ENCODE results near the gene DNAJC18. TPM values are rescaled to one million over a fixed set of nuclear protein-coding genes. Genes with fewer than 3 reads are reported as not detected.
A peak's percentile ranks its signal among the peaks of the same experiment; 100 is the strongest.

DNAJC18 gene
- total and polyA plus RNA-seq, 7 experiments from 2014 or later: 2.2 to 9.7 (median 4.9) TPM

DNA sequence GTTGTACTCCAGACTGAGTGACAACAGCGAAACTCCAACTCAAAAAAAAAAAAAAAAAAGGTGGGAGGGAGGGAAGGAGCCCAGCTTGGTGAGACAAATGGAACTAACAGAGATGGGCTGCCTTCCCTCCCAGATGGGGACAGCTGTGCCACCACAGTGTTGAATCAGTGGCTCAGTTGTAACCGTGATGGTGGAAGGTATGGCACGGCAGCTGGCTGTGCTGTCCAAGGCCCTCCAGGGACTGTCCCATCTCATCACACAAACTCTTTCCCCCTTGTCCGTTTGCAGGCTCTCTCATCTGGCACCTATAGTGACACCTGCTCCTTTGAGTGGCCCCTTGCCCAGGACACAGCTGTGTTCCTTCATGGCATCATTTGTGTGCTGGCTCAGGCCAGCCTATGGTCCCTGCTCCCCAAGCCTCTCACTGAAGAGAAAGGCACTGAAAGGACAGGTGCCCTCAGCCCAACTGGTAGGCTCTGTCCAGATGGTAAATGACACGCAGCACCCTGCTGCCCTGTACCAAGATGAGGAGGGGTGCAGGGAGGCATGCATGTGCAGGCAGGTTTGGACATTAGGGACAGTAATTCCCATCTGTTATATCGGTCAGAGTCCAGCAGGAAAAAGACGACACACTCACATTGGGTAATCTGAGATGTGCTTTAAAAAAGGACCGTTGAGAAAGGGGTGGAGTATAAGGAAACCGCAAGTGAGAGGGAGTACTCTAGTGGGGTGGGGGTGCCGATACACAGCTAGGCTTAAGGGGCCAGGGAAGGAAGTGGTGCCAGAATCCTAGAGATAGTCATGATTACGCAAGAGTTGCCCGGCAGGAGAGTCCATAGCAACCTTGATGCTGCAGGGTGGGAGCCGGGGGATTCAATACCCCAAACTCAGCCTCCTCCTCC, 35.8 kb upstream of the DNAJC18 start:
- peak overlapping the region; percentile 42 for H3K4me3 ChIP-seq (ENCODE audit: low read length)
- peak overlapping the region; percentile 64 for H3K27ac ChIP-seq (ENCODE audit: low read depth, low read length)

DNA sequence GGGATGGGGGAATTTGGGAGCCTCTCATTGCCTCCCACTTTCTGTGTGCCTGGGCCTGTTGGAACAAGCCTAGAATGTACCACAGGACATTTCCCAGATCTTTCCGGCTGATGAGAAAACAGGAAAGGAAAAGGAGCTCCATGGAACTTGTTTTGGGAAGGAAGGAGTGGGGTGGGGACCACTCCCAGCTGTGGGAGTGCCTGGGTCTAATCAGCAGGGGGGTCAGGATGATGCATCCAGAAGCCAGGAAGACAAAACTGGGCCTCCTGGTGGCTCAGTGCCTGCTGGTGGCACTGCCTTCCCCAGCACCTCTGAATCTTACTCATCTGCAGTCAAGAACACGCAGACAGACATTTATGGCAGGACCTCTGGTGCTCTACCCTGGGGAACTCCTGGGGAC, 34.2 kb upstream of the DNAJC18 start:
- ATAC-seq (no peak), DNase-seq (no peak)
- H3K36me3 Mint-ChIP-seq: peaks cover 0 to 22% (median 16%) of the 10 kb centered on the region in 5 donors
- peak overlapping the region; percentile 63 to 98 (median 87) for H3K27ac Mint-ChIP-seq
- Histone ChIP-seq H3K4me3 (ENCODE audit: low read length) (no peak overlapping the region), H3K27me3 (ENCODE audit: control insufficient read depth in 2 of 2, insufficient read depth in 2 of 2, low read length in 2 of 2) (no peaks in the 10 kb centered on the region), H3K27ac (ENCODE audit: low read depth, low read length) (peak overlapping the region; percentile 64), H3K36me3 (ENCODE audit: control insufficient read depth in 2 of 3, insufficient read depth in 3 of 3, low read length in 3 of 3) (peaks cover 0 to 28% (median 11%) of the 10 kb centered on the region in 3 experiments), H3K9me3 (ENCODE audit: control insufficient read depth in 2 of 3, low read length in 3 of 3) (no peaks in the 10 kb centered on the region), H3K4me1 (ENCODE audit: control insufficient read depth in 2 of 2, insufficient read depth in 2 of 2, low read length in 2 of 2) (peaks cover 37 to 81% of the 10 kb centered on the region in 2 donors)
- H3K4me1 Mint-ChIP-seq: peaks cover 62 to 98% (median 88%) of the 10 kb centered on the region in 7 donors
- intact Hi-C loops (cut with micrococcal nuclease): loop anchor here (2.0 to 5.0 kb wide), 2 partner anchors 15 to 39 kb away; no protein-coding TSS in a partner anchor
- CTCF ChIA-PET: interaction anchor here (0.6 to 1.5 kb wide), 3 partner anchors 9 to 51 kb away, joined by 4 to 5 read pairs (median 4); partner anchors contain the start of gene STING1
- POLR2A ChIA-PET: interaction anchor here (0.8 to 8.4 kb wide), 8 partner anchors 9 to 55 kb away, joined by 3 to 83 read pairs (median 6); partner anchors contain the start of genes DNAJC18, ECSCR and STING1
- no peaks in the 10 kb centered on the region for H3K9me3 Mint-ChIP-seq
- H3K4me3 Mint-ChIP-seq: peak overlapping the region in 5 of 10 donors; percentile 12 to 97 (median 27)
- H3K27me3 Mint-ChIP-seq: no peaks in the 10 kb centered on the region

More for the DNA sequence above, 35.8 kb upstream of the DNAJC18 start:
- peaks cover 37 to 76% of the 10 kb centered on the region in 2 donors for H3K4me1 ChIP-seq (ENCODE audit: control insufficient read depth in 2 of 2, insufficient read depth in 2 of 2, low read length in 2 of 2)
- POLR2A ChIA-PET: interaction anchor here (0.6 to 8.4 kb wide), 10 partner anchors 7 to 42 kb away, joined by 4 to 83 read pairs (median 4); partner anchors contain the start of genes DNAJC18, ECSCR and STING1
- no peaks in the 10 kb centered on the region for H3K27me3 ChIP-seq (ENCODE audit: control insufficient read depth in 2 of 2, insufficient read depth in 2 of 2, low read length in 2 of 2)
- CTCF ChIA-PET: interaction anchor here (0.6 to 2.1 kb wide), 4 partner anchors 35 to 300 kb away, joined by 3 to 7 read pairs (median 4); no protein-coding TSS in a partner anchor
- Mint-ChIP-seq H3K9me3 (no peaks in the 10 kb centered on the region), H3K4me1 (peaks cover 60 to 92% (median 80%) of the 10 kb centered on the region in 7 donors), H3K4me3 (peak overlapping the region; percentile 49 to 97 (median 68)), H3K36me3 (peaks cover 0 to 29% (median 20%) of the 10 kb centered on the region in 5 donors), H3K27ac (peak overlapping the region; percentile 30 to 98 (median 88)), H3K27me3 (no peaks in the 10 kb centered on the region)
- no peaks in the 10 kb centered on the region for H3K9me3 ChIP-seq (ENCODE audit: control insufficient read depth in 2 of 3, low read length in 3 of 3)
- DNase-seq: peak in 4 of 9 donors; percentile 40 to 48 (median 44)
- intact Hi-C loops (cut with micrococcal nuclease): loop anchor here (1.0 to 5.0 kb wide), 4 partner anchors 7 to 52 kb away; partner anchors contain the start of genes DNAJC18 (in 1 of the 2) and STING1 (in 1 of the 2)
- H3K36me3 ChIP-seq (ENCODE audit: control insufficient read depth in 2 of 3, insufficient read depth in 3 of 3, low read length in 3 of 3): peaks cover 4 to 35% (median 12%) of the 10 kb centered on the region in 3 experiments
- peak; percentile 74 for ATAC-seq

DNA sequence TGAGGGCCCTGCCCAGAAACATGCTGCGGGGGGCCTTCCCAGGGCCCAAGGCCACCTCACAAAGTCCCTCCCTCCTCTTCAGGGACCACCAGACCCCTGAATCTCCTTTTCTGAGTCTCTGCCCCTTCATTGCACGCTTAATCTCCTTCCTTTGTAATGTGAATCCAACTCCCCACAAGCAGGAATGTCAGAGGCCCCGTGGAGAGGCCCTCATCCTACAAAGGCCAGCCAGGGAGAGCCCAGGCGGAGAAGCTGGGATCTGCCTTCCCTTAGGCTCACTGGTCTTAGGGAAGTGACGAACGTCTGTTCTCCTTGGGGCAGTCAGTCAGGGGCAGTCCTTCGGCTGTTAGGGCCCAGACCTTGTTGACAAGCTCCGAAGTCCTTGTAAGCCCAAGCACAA, 33.8 kb upstream of the DNAJC18 start:
- DNase-seq (no peak), ATAC-seq (no peak)
- intact Hi-C loops (cut with micrococcal nuclease): loop anchor here (2.0 to 5.0 kb wide), 2 partner anchors 14 to 39 kb away; no protein-coding TSS in a partner anchor
- Mint-ChIP-seq H3K27me3 (no peaks in the 10 kb centered on the region), H3K4me1 (peaks cover 65 to 98% (median 88%) of the 10 kb centered on the region in 7 donors), H3K27ac (peak overlapping the region; percentile 63 to 98 (median 87)), H3K9me3 (no peaks in the 10 kb centered on the region), H3K4me3 (peak overlapping the region in 6 of 10 donors; percentile 7 to 97 (median 54)), H3K36me3 (peaks cover 0 to 21% (median 13%) of the 10 kb centered on the region in 5 donors)
- peak overlapping the region; percentile 64 for H3K27ac ChIP-seq (ENCODE audit: low read depth, low read length)
- peaks cover 34 to 80% of the 10 kb centered on the region in 2 donors for H3K4me1 ChIP-seq (ENCODE audit: control insufficient read depth in 2 of 2, insufficient read depth in 2 of 2, low read length in 2 of 2)
- POLR2A ChIA-PET: interaction anchor here (1.4 to 8.4 kb wide), 6 partner anchors 9 to 54 kb away, joined by 4 to 83 read pairs (median 10); partner anchors contain the start of genes DNAJC18, ECSCR and STING1
- no peaks in the 10 kb centered on the region for H3K27me3 ChIP-seq (ENCODE audit: control insufficient read depth in 2 of 2, insufficient read depth in 2 of 2, low read length in 2 of 2)
- H3K4me3 ChIP-seq (ENCODE audit: low read length): no peak overlapping the region
- no peaks in the 10 kb centered on the region for H3K9me3 ChIP-seq (ENCODE audit: control insufficient read depth in 2 of 3, low read length in 3 of 3)
- CTCF ChIA-PET: interaction anchor here (0.8 to 1.5 kb wide), 3 partner anchors 39 to 51 kb away, joined by 3 to 5 read pairs (median 4); no protein-coding TSS in a partner anchor
- peaks cover 0 to 23% (median 10%) of the 10 kb centered on the region in 3 experiments for H3K36me3 ChIP-seq (ENCODE audit: control insufficient read depth in 2 of 3, insufficient read depth in 3 of 3, low read length in 3 of 3)

GRCh38 chr5:139472386-139473030, 33.2 kb upstream of the DNAJC18 start:
- ATAC-seq: no peak
- Mint-ChIP-seq H3K9me3 (no peaks in the 10 kb centered on the region), H3K27ac (peak overlapping the region; percentile 63 to 98 (median 91)), H3K36me3 (peaks cover 0 to 17% (median 11%) of the 10 kb centered on the region in 5 donors), H3K4me3 (peak overlapping the region; percentile 58 to 97 (median 88)), H3K27me3 (no peaks in the 10 kb centered on the region), H3K4me1 (peaks cover 65 to 92% (median 82%) of the 10 kb centered on the region in 7 donors)
- Histone ChIP-seq H3K4me1 (ENCODE audit: control insufficient read depth in 2 of 2, insufficient read depth in 2 of 2, low read length in 2 of 2) (peaks cover 34 to 80% of the 10 kb centered on the region in 2 donors), H3K27me3 (ENCODE audit: control insufficient read depth in 2 of 2, insufficient read depth in 2 of 2, low read length in 2 of 2) (no peaks in the 10 kb centered on the region), H3K4me3 (ENCODE audit: low read length) (no peak overlapping the region), H3K9me3 (ENCODE audit: control insufficient read depth in 2 of 3, low read length in 3 of 3) (no peaks in the 10 kb centered on the region), H3K36me3 (ENCODE audit: control insufficient read depth in 2 of 3, insufficient read depth in 3 of 3, low read length in 3 of 3) (peaks cover 0 to 17% (median 4%) of the 10 kb centered on the region in 3 experiments), H3K27ac (ENCODE audit: low read depth, low read length) (peak overlapping the region; percentile 64)
- no peak for DNase-seq
- intact Hi-C loops (cut with micrococcal nuclease): loop anchor here (1.0 to 5.0 kb wide), 3 partner anchors 10 to 40 kb away; partner anchors contain the start of gene STING1 (in 1 of the 2)
- ChIA-PET POLR2A (interaction anchor here (1.4 to 8.4 kb wide), 6 partner anchors 10 to 54 kb away, joined by 4 to 83 read pairs (median 10); partner anchors contain the start of genes DNAJC18, ECSCR and STING1), CTCF (interaction anchor here (1.0 to 1.5 kb wide), 2 partner anchors 40 to 42 kb away, joined by 3 to 5 read pairs; no protein-coding TSS in a partner anchor)

GRCh38 chr5:139470821-139471300, 31.5 kb upstream of the DNAJC18 start, which contains the start of gene SMIM33:
Gene SMIM33 (plus strand): TSS chr5:139471004. CDS start chr5:139471122, 118 bp downstream.
- H3K27me3 ChIP-seq (ENCODE audit: control insufficient read depth in 2 of 2, insufficient read depth in 2 of 2, low read length in 2 of 2): no peaks in the 10 kb centered on the region
- H3K36me3 ChIP-seq (ENCODE audit: control insufficient read depth in 2 of 3, insufficient read depth in 3 of 3, low read length in 3 of 3): peaks cover 0 to 2% (median 0%) of the 10 kb centered on the region in 3 experiments
- intact Hi-C loops (cut with micrococcal nuclease): loop anchor here (1.0 to 5.0 kb wide), 3 partner anchors 13 to 41 kb away; partner anchors contain the start of gene DNAJC18 (in 1 of the 2)
- ChIA-PET POLR2A (interaction anchor here (0.6 to 8.4 kb wide), 13 partner anchors 11 to 90 kb away, joined by 3 to 83 read pairs (median 5); partner anchors contain the start of genes DNAJC18, SPATA24, STING1 and UBE2D2), CTCF (interaction anchor here (0.6 to 1.8 kb wide), 8 partner anchors 9 to 46 kb away, joined by 3 to 7 read pairs (median 4); partner anchors contain the start of genes ECSCR and STING1)
- Mint-ChIP-seq H3K4me1 (peaks cover 64 to 78% (median 76%) of the 10 kb centered on the region in 7 donors), H3K27me3 (no peaks in the 10 kb centered on the region), H3K4me3 (peak within 1 kb of the TSS; percentile 71 to 97 (median 90)), H3K36me3 (peaks cover 0 to 13% (median 9%) of the 10 kb centered on the region in 5 donors), H3K27ac (peak within 1 kb of the TSS; percentile 63 to 98 (median 94)), H3K9me3 (no peaks in the 10 kb centered on the region)
- H3K27ac ChIP-seq (ENCODE audit: low read depth, low read length): peak within 1 kb of the TSS; percentile 64
- no peaks in the 10 kb centered on the region for H3K9me3 ChIP-seq (ENCODE audit: control insufficient read depth in 2 of 3, low read length in 3 of 3)
- DNase-seq (peak in 6 of 9 donors; percentile 27 to 50 (median 48)), ATAC-seq (peak; percentile 66)
- H3K4me1 ChIP-seq (ENCODE audit: control insufficient read depth in 2 of 2, insufficient read depth in 2 of 2, low read length in 2 of 2): peaks cover 30 to 74% of the 10 kb centered on the region in 2 donors
- H3K4me3 ChIP-seq (ENCODE audit: low read length): peak within 1 kb of the TSS; percentile 53
